Activated naive CD4-positive, alpha-beta T cell treated with anti-CD3 and anti-CD28 coated beads, Interleukin-2, amount 50 U/mL, for 24 hours (primary cell): ENCODE data around the gene DSTN.

Experiments
- H3K27ac Mint-ChIP-seq: one replicate; pipeline ENCODE4 v1.8.0; 2021; ENCODE audit warnings: mild to moderate bottlenecking, mixed read lengths
- H3K27me3 Mint-ChIP-seq: one replicate; pipeline ENCODE4 v1.8.0; 2021; ENCODE audit warnings: mixed read lengths
- H3K36me3 Mint-ChIP-seq: one replicate; pipeline ENCODE4 v1.8.0; 2021; ENCODE audit warnings: mixed read lengths
- H3K4me1 Mint-ChIP-seq: one replicate; pipeline ENCODE4 v1.8.0; 2021; ENCODE audit warnings: mixed read lengths
- H3K4me3 Mint-ChIP-seq: one replicate; pipeline ENCODE4 v1.8.0; 2021; ENCODE audit warnings: mild to moderate bottlenecking, mixed read lengths
- H3K9me3 Mint-ChIP-seq: one replicate; pipeline ENCODE4 v1.8.0; 2021; ENCODE audit warnings: mixed read lengths

The DSTN gene

GRCh38 chr20:17538517-17539170 is 31.2 kb upstream of the DSTN start:
- Mint-ChIP-seq H3K4me3 (no peak overlapping the region), H3K4me1 (no peaks in the 10 kb centered on the region), H3K27ac (no peak overlapping the region), H3K9me3 (no peaks in the 10 kb centered on the region), H3K27me3 (peaks cover 8% of the 10 kb centered on the region), H3K36me3 (no peaks in the 10 kb centered on the region)

GRCh38 chr20:17541596-17541995 is 28.3 kb upstream of the DSTN start:
- Mint-ChIP-seq H3K4me1 (no peaks in the 10 kb centered on the region), H3K36me3 (no peaks in the 10 kb centered on the region), H3K4me3 (no peak overlapping the region), H3K9me3 (no peaks in the 10 kb centered on the region), H3K27me3 (peaks cover 9% of the 10 kb centered on the region), H3K27ac (no peak overlapping the region)

GRCh38 chr20:17541996-17542395 is 27.9 kb upstream of the DSTN start:
- no peak overlapping the region for H3K4me3 Mint-ChIP-seq
- H3K9me3 Mint-ChIP-seq, result no peaks in the 10 kb centered on the region
- H3K27ac Mint-ChIP-seq, result no peak overlapping the region
- no peaks in the 10 kb centered on the region for H3K36me3 Mint-ChIP-seq
- H3K27me3 Mint-ChIP-seq, result peaks cover 9% of the 10 kb centered on the region
- H3K4me1 Mint-ChIP-seq, result no peaks in the 10 kb centered on the region

GRCh38 chr20:17542481-17542880 is 27.4 kb upstream of the DSTN start:
- Mint-ChIP-seq H3K36me3 (no peaks in the 10 kb centered on the region), H3K4me1 (no peaks in the 10 kb centered on the region), H3K27me3 (peaks cover 9% of the 10 kb centered on the region), H3K4me3 (no peak overlapping the region), H3K27ac (no peak overlapping the region), H3K9me3 (no peaks in the 10 kb centered on the region)

- Mint-ChIP-seq H3K27me3 (peaks cover 7% of the 10 kb centered on the region), H3K4me1 (no peaks in the 10 kb centered on the region), H3K4me3 (no peak overlapping the region), H3K36me3 (no peaks in the 10 kb centered on the region), H3K27ac (no peak overlapping the region), H3K9me3 (no peaks in the 10 kb centered on the region)
Observed at GRCh38 chr20:17542993-17543412, 26.9 kb upstream of the DSTN start.

DNA sequence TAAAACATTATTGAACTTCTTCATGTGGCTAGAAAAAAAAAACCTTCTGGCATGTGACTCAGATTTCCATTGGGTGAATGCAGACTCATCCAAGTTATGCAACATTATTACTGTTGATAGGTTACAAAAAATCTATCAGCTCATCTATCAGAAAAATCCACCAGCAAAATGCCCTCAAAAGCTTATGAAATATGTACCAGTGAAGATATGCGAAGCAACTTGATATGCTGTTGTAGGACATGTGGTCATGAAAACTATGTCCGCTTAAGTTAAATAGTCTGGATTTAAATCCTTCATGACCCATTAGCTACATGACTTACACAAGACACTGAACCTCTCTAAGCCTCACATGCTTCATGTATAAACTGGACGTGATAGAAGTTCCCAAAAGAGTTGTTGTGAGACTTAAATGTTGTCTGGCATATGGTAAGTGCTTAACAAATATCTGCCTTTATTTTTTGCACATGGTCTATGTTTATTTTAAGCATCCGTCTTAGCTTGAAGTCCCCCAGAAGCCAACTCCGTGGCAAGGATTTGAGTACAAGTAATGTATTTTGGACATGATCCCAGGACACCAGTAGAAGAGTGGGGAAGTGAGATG is 26.2 kb upstream of the DSTN start:
- no peaks in the 10 kb centered on the region for H3K4me1 Mint-ChIP-seq
- no peaks in the 10 kb centered on the region for H3K36me3 Mint-ChIP-seq
- no peak overlapping the region for H3K4me3 Mint-ChIP-seq
- peaks cover 7% of the 10 kb centered on the region for H3K27me3 Mint-ChIP-seq
- H3K9me3 Mint-ChIP-seq, result no peaks in the 10 kb centered on the region
- no peak overlapping the region for H3K27ac Mint-ChIP-seq

- peaks cover 7% of the 10 kb centered on the region for H3K27me3 Mint-ChIP-seq
Observed at GRCh38 chr20:17545127-17545526, 24.7 kb upstream of the DSTN start.

GRCh38 chr20:17549131-17549530 is 20.7 kb upstream of the DSTN start:
- Mint-ChIP-seq H3K27me3 (no peaks in the 10 kb centered on the region), H3K27ac (no peak overlapping the region), H3K4me1 (no peaks in the 10 kb centered on the region), H3K36me3 (no peaks in the 10 kb centered on the region), H3K9me3 (no peaks in the 10 kb centered on the region), H3K4me3 (no peak overlapping the region)

More at GRCh38 chr20:17545127-17545526, 24.7 kb upstream of the DSTN start:
- Mint-ChIP-seq H3K4me1 (no peaks in the 10 kb centered on the region), H3K9me3 (no peaks in the 10 kb centered on the region), H3K36me3 (no peaks in the 10 kb centered on the region), H3K4me3 (no peak overlapping the region), H3K27ac (no peak overlapping the region)

GRCh38 chr20:17555106-17555505 is 14.8 kb upstream of the DSTN start:
- Mint-ChIP-seq H3K36me3 (no peaks in the 10 kb centered on the region), H3K4me1 (peaks cover 19% of the 10 kb centered on the region), H3K4me3 (no peak overlapping the region), H3K9me3 (no peaks in the 10 kb centered on the region), H3K27ac (no peak overlapping the region), H3K27me3 (no peaks in the 10 kb centered on the region)

- peaks cover 30% of the 10 kb centered on the region for H3K4me1 Mint-ChIP-seq
- H3K36me3 Mint-ChIP-seq, result no peaks in the 10 kb centered on the region
- H3K4me3 Mint-ChIP-seq, result no peak overlapping the region
- no peaks in the 10 kb centered on the region for H3K9me3 Mint-ChIP-seq
- H3K27me3 Mint-ChIP-seq, result no peaks in the 10 kb centered on the region
- no peak overlapping the region for H3K27ac Mint-ChIP-seq
Observed at GRCh38 chr20:17556837-17557674, 12.8 kb upstream of the DSTN start.

DNA sequence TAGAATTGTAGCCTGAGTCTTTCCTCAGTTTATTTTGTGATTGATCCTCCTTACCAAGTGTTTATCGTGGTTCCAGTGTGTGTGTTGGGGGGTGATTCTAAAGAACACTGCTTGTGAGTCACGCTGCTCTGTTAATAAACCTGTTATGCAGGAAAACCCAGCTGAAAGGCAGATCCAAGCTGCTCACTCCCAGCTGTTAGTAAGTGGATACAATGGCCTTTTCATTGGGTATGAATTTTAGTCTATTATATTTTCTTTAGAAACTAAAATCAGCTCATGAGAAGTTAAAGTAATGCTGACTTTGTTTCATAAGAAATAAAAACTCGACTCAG is 12.2 kb upstream of the DSTN start:
- H3K27ac Mint-ChIP-seq, result no peak overlapping the region
- no peaks in the 10 kb centered on the region for H3K36me3 Mint-ChIP-seq
- no peak overlapping the region for H3K4me3 Mint-ChIP-seq
- no peaks in the 10 kb centered on the region for H3K9me3 Mint-ChIP-seq
- H3K4me1 Mint-ChIP-seq, result peaks cover 30% of the 10 kb centered on the region
- H3K27me3 Mint-ChIP-seq, result no peaks in the 10 kb centered on the region

- Mint-ChIP-seq H3K36me3 (no peaks in the 10 kb centered on the region), H3K9me3 (no peaks in the 10 kb centered on the region), H3K4me3 (peak overlapping the region; percentile 60), H3K4me1 (peaks cover 30% of the 10 kb centered on the region), H3K27me3 (no peaks in the 10 kb centered on the region), H3K27ac (peak overlapping the region; percentile 87)
Observed at GRCh38 chr20:17558154-17558940, 11.5 kb upstream of the DSTN start.

GRCh38 chr20:17558941-17559304 is 11.0 kb upstream of the DSTN start:
- H3K9me3 Mint-ChIP-seq, result no peaks in the 10 kb centered on the region
- peaks cover 30% of the 10 kb centered on the region for H3K4me1 Mint-ChIP-seq
- H3K36me3 Mint-ChIP-seq, result no peaks in the 10 kb centered on the region
- H3K27me3 Mint-ChIP-seq, result no peaks in the 10 kb centered on the region
- peak overlapping the region; percentile 60 for H3K4me3 Mint-ChIP-seq
- peak overlapping the region; percentile 87 for H3K27ac Mint-ChIP-seq

GRCh38 chr20:17559338-17559737 is 10.5 kb upstream of the DSTN start:
- Mint-ChIP-seq H3K4me3 (no peak overlapping the region), H3K27ac (no peak overlapping the region), H3K36me3 (no peaks in the 10 kb centered on the region), H3K4me1 (peaks cover 30% of the 10 kb centered on the region), H3K9me3 (no peaks in the 10 kb centered on the region), H3K27me3 (no peaks in the 10 kb centered on the region)

- Mint-ChIP-seq H3K36me3 (no peaks in the 10 kb centered on the region), H3K4me3 (no peak overlapping the region), H3K4me1 (peaks cover 30% of the 10 kb centered on the region), H3K27me3 (no peaks in the 10 kb centered on the region), H3K9me3 (no peaks in the 10 kb centered on the region), H3K27ac (peak overlapping the region; percentile 71)
Observed at GRCh38 chr20:17560344-17561074, 9.4 kb upstream of the DSTN start.
